ENCODE measurements around the gene BOC.

The BOC gene

GRCh38 chr3:113226491-113226890 lies 15.1 kb downstream of the BOC start:
- no peak for DNase-seq

- DNase-seq = no peak
These were observed 15.8 kb downstream of the BOC start for GRCh38 chr3:113227146-113227545.

GRCh38 chr3:113228498-113229286 lies 17.3 kb downstream of the BOC start:
- DNase-seq = no peak

- DNase-seq = no peak
These were observed 20.0 kb downstream of the BOC start for GRCh38 chr3:113231391-113231790.

- DNase-seq = no peak
These were observed 20.5 kb downstream of the BOC start for GRCh38 chr3:113231827-113232253.

- DNase-seq = no peak
These were observed 21.0 kb downstream of the BOC start for GRCh38 chr3:113232342-113232741.

GRCh38 chr3:113233497-113233896 lies 22.1 kb downstream of the BOC start:
- DNase-seq = no peak

- no peak for DNase-seq
These were observed 22.7 kb downstream of the BOC start for GRCh38 chr3:113234028-113234427.

- no peak for DNase-seq
These were observed 23.4 kb downstream of the BOC start for GRCh38 chr3:113234688-113235260.

- DNase-seq = no peak
These were observed 27.1 kb downstream of the BOC start for GRCh38 chr3:113238503-113238902.

- no peak for DNase-seq
These were observed 29.5 kb downstream of the BOC start for GRCh38 chr3:113240841-113241240.

- DNase-seq = no peak
These were observed 30.1 kb downstream of the BOC start for GRCh38 chr3:113241292-113242095.

GRCh38 chr3:113242096-113242581 lies 30.8 kb downstream of the BOC start:
- DNase-seq = no peak

GRCh38 chr3:113243071-113243470 lies 31.7 kb downstream of the BOC start:
- no peak for DNase-seq

GRCh38 chr3:113243846-113244245 lies 32.5 kb downstream of the BOC start:
- no peak for DNase-seq

GRCh38 chr3:113245761-113246161 lies 34.4 kb downstream of the BOC start:
- DNase-seq = no peak

- DNase-seq = no peak
These were observed 35.7 kb downstream of the BOC start for GRCh38 chr3:113247068-113247467.

GRCh38 chr3:113247675-113248458 lies 36.5 kb downstream of the BOC start:
- DNase-seq = no peak

- no peak for DNase-seq
These were observed 37.8 kb downstream of the BOC start for GRCh38 chr3:113249111-113249510.

GRCh38 chr3:113249601-113250000 lies 38.2 kb downstream of the BOC start:
- DNase-seq = no peak

GRCh38 chr3:113250566-113250965 lies 39.2 kb downstream of the BOC start:
- no peak for DNase-seq

- DNase-seq = no peak
These were observed 40.5 kb downstream of the BOC start for GRCh38 chr3:113251817-113252216.

- DNase-seq = no peak
These were observed 41.2 kb downstream of the BOC start for GRCh38 chr3:113252553-113252952.

All from activated gamma-delta T cell (primary cell).